ENCODE data around the gene VIL1. TPM values are rescaled to one million over a fixed set of nuclear protein-coding genes. Genes with fewer than 3 reads are reported as not detected.

The VIL1 gene
- total and polyA plus RNA-seq, 2 of the 8 experiments (the other 6 are each of a cell fraction or from before 2014, with no cell fraction given), result 6.2 to 7.0 TPM

DNA sequence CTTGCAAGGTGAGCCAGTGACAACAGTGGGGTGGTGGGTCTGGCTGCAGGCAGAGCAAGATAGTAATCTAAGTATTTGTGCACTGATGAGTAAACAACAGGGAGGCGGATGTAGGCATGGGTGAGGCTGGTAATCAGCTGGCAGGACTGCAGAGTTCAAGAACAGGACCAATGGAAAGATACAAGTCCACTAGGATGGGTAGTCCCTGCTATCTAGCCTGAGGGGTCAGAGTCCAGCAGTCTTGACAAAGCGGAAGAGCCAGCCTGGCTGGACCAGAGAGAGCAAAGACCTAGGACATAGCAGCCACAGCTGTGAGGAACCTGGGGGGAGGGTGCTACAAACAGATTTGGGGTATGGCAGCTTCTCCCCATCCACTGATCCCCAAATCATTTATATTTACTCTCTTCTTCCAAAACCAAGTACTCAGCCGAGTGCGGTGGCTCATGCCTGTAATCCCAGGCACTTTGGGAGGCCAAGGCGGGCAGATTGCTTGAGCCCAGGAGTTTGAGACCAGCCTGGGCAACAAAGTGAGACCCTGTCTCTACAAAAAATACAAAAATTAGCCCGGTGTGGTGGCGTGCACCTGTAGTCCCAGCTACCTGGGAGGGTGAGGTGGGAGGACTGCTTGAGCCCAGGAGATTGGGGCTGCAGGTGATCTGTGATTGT lies 25.9 kb downstream of the VIL1 start:
- CTCF ChIA-PET (ENCODE audit: partially characterized antibody), result interaction anchor here (1.2 to 1.6 kb wide), 2 partner anchors 21 to 204 kb away, joined by 3 to 6 read pairs; no protein-coding TSS in a partner anchor
- H3K14ac ChIP-seq (ENCODE audit: insufficient read length), result no peak overlapping the region
- no peak overlapping the region for H2BK20ac ChIP-seq (ENCODE audit: low read length)
- H3K23me2 ChIP-seq (ENCODE audit: low read depth, low read length), result no peaks in the 10 kb centered on the region
- H3K9me3 ChIP-seq (ENCODE audit: insufficient read depth in 2 of 2, low read depth in 1 of 2, low read length in 1 of 2), result no peaks in the 10 kb centered on the region
- no peak overlapping the region for H2BK12ac ChIP-seq (ENCODE audit: low read depth, low read length)
- no peak overlapping the region for H3K4me3 ChIP-seq (ENCODE audit: extremely low read depth in 1 of 4, insufficient read depth in 2 of 4, low read depth in 3 of 4, low read length in 4 of 4)
- no peaks in the 10 kb centered on the region for H3K27me3 ChIP-seq (replicated peaks in 1 of 4; ENCODE audit: control insufficient read depth in 3 of 4, extremely low read depth in 1 of 4, insufficient read depth in 3 of 4, low read length in 3 of 4)
- no peak overlapping the region for H2AFZ ChIP-seq (ENCODE audit: low read length)
- TF ChIP-seq CBX5 (IDR thresholded peaks at IDR 0.05; ENCODE audit: low read depth, low read length), result no peak
- no peak for TF ChIP-seq BACH1 (IDR thresholded peaks at IDR 0.05; ENCODE audit: low read length)
- no peak for TF ChIP-seq CEBPB (IDR thresholded peaks at IDR 0.05; ENCODE audit: low read depth, low read length)
- no peak for TF ChIP-seq TBP (IDR thresholded peaks at IDR 0.05; ENCODE audit: low read depth, low read length)
- TF ChIP-seq CHD2 (IDR thresholded peaks at IDR 0.05; ENCODE audit: low read length), result no peak
- TF ChIP-seq SP2 (IDR thresholded peaks at IDR 0.05; ENCODE audit: low read length), result no peak
- no peak for TF ChIP-seq JUN (IDR thresholded peaks at IDR 0.05; ENCODE audit: low read depth, low read length)
- H2BK5ac ChIP-seq (ENCODE audit: low read depth, low read length), result no peak overlapping the region
- no peak overlapping the region for H3K4me2 ChIP-seq (ENCODE audit: insufficient read depth in 1 of 2, low read depth in 2 of 2, low read length in 2 of 2)
- H3K27ac ChIP-seq (ENCODE audit: low read depth, low read length), result no peak overlapping the region
- H3K4ac ChIP-seq (replicated peaks; ENCODE audit: insufficient read length, low read depth, low read length), result no peak overlapping the region
- H3K18ac ChIP-seq (ENCODE audit: extremely low read depth, low read length), result no peak overlapping the region
- H3K9ac ChIP-seq (replicated peaks in 1 of 4; ENCODE audit: extremely low read depth in 1 of 4, low read depth in 3 of 4, low read length in 3 of 4), result no peak overlapping the region
- H3K36me3 ChIP-seq (ENCODE audit: control insufficient read depth in 2 of 4, insufficient read depth in 4 of 4, low read length in 3 of 4), result peaks cover 0 to 16% (median 6%) of the 10 kb centered on the region in 4 experiments; a peak in 7 of 8 replicates
- no peak overlapping the region for H4K8ac ChIP-seq (ENCODE audit: extremely low read depth, insufficient read depth, low read length)
- no peak overlapping the region for H3K56ac ChIP-seq (replicated peaks; ENCODE audit: insufficient read length, low read depth, low read length)
- H2AK5ac ChIP-seq (ENCODE audit: low read depth, low read length), result no peak overlapping the region
- 95% methylated on average over 7 of the region's 7 CpGs; no CpG with 5 or more reads in 1 of the 2 experiments for WGBS, 2 experiments (ENCODE audit: extremely low coverage in 1 of 2, insufficient coverage in 1 of 2, insufficient read length in 1 of 2, insufficient replicate concordance in 2 of 2, low coverage in 1 of 2, low lambda C conversion rate in 2 of 2, missing lambda C conversion rate in 1 of 2)
- no peak overlapping the region for H4K5ac ChIP-seq (ENCODE audit: insufficient read length, low read depth, low read length)
- no peaks in the 10 kb centered on the region for H3K79me2 ChIP-seq (ENCODE audit: control insufficient read depth in 1 of 2, insufficient read depth in 2 of 2, low read length in 2 of 2)
- no peak overlapping the region for H3K23ac ChIP-seq (ENCODE audit: insufficient read length)
- no peak for DNase-seq (ENCODE audit: low read depth in 1 of 2, low spot score in 2 of 2)
- H2BK15ac ChIP-seq (ENCODE audit: low read length), result no peak overlapping the region
- no peak for FAIRE-seq
- no peak overlapping the region for H4K91ac ChIP-seq (replicated peaks; ENCODE audit: insufficient read length, low read length)
- H2BK120ac ChIP-seq (replicated peaks; ENCODE audit: low read depth, low read length), result no peak overlapping the region
- POLR2A ChIA-PET (ENCODE audit: partially characterized antibody), result no interaction called here
- no peaks in the 10 kb centered on the region for H3K4me1 ChIP-seq (replicated peaks in 1 of 4; ENCODE audit: control insufficient read depth in 3 of 4, insufficient read depth in 4 of 4, low read length in 3 of 4)
- no peaks in the 10 kb centered on the region for H4K20me1 ChIP-seq (replicated peaks in 1 of 2; ENCODE audit: control insufficient read depth in 1 of 2, insufficient read depth in 2 of 2, low read length in 2 of 2)
- no peaks in the 10 kb centered on the region for H3K79me1 ChIP-seq (ENCODE audit: low read depth, low read length)
